ENCODE measurements around the gene RABAC1.

DNA sequence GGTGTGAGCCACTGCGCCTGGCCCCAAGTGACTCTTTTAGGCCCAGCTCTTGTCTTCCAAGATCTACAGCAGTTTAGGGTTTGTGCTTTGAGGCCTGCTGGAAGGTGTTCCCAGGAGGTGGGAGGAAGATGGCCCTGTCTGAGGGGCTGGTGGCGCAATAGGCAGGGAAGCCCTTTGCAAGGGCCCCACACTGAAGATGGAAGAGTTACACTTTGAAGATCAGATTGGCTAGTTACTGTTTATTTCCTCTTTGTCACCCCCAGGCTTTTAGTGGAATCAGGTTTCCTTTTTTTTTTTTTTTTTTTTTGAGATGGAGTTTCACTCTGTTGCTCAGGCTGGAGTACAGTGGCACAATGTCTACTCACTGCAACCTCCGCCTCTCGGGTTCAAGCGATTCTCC, 1.9 kb upstream of the RABAC1 start:
- TF ChIP-seq EZH2 (IDR thresholded peaks at IDR 0.05; ENCODE audit: insufficient read depth, poor library complexity, severe bottlenecking) (no peak), EZH2phosphoT487 (IDR thresholded peaks at IDR 0.05; ENCODE audit: insufficient read depth, low read depth) (no peak)

Data from GM23248 (cell line).